Measurements from ENCODE around the gene KANK2.

The KANK2 gene

GRCh38 chr19:11177592-11177991 lies 19.8 kb downstream of the KANK2 start:
- peaks cover 39% of the 10 kb centered on the region for H3K36me3 ChIP-seq (ENCODE audit: insufficient read depth, low read depth, low read length)

GRCh38 chr19:11176466-11177193 lies 20.7 kb downstream of the KANK2 start:
- Histone ChIP-seq H3K27me3 (ENCODE audit: insufficient read depth, low read length) (no peaks in the 10 kb centered on the region), H3K36me3 (ENCODE audit: insufficient read depth, low read depth, low read length) (peaks cover 43% of the 10 kb centered on the region), H3K9me3 (ENCODE audit: insufficient read depth, low read depth, low read length) (no peaks in the 10 kb centered on the region), H3K27ac (ENCODE audit: low read length) (no peak overlapping the region), H3K4me3 (ENCODE audit: low read length) (no peak overlapping the region), H3K9ac (ENCODE audit: low read depth, low read length) (no peak overlapping the region), H3K4me1 (ENCODE audit: insufficient read depth, low read length) (no peaks in the 10 kb centered on the region)

More at GRCh38 chr19:11177592-11177991, 19.8 kb downstream of the KANK2 start:
- Histone ChIP-seq H3K27ac (ENCODE audit: low read length) (no peak overlapping the region), H3K4me1 (ENCODE audit: insufficient read depth, low read length) (no peaks in the 10 kb centered on the region), H3K9me3 (ENCODE audit: insufficient read depth, low read depth, low read length) (no peaks in the 10 kb centered on the region), H3K4me3 (ENCODE audit: low read length) (no peak overlapping the region), H3K9ac (ENCODE audit: low read depth, low read length) (no peak overlapping the region), H3K27me3 (ENCODE audit: insufficient read depth, low read length) (no peaks in the 10 kb centered on the region)

DNA sequence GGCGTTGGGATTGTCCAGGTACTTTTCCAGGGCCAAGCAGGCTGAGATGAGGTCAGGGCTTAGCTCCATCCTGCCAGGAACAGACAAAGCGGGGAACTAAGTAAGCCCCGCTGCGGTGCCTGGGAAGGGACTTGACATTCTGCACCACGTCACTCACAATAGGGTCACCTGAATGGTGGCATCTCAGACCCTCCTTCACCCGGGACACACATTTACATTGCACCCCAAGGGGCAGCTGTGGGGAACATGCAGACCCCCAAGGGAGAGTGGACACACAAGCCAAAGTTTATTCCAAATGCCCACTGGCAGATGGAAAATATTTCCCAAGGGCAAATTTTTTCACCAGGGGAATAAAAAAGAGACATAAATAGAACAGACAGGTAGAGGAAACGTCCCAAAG lies 21.4 kb downstream of the KANK2 start:
- Histone ChIP-seq H3K27ac (ENCODE audit: low read length) (no peak overlapping the region), H3K9ac (ENCODE audit: low read depth, low read length) (no peak overlapping the region), H3K9me3 (ENCODE audit: insufficient read depth, low read depth, low read length) (no peaks in the 10 kb centered on the region), H3K4me3 (ENCODE audit: low read length) (no peak overlapping the region), H3K27me3 (ENCODE audit: insufficient read depth, low read length) (no peaks in the 10 kb centered on the region), H3K4me1 (ENCODE audit: insufficient read depth, low read length) (no peaks in the 10 kb centered on the region), H3K36me3 (ENCODE audit: insufficient read depth, low read depth, low read length) (peaks cover 43% of the 10 kb centered on the region)

- no peak overlapping the region for H3K4me3 ChIP-seq (ENCODE audit: low read length)
- H3K4me1 ChIP-seq (ENCODE audit: insufficient read depth, low read length) = no peaks in the 10 kb centered on the region
- H3K9ac ChIP-seq (ENCODE audit: low read depth, low read length) = no peak overlapping the region
- H3K27ac ChIP-seq (ENCODE audit: low read length) = no peak overlapping the region
- H3K9me3 ChIP-seq (ENCODE audit: insufficient read depth, low read depth, low read length) = no peaks in the 10 kb centered on the region
- H3K36me3 ChIP-seq (ENCODE audit: insufficient read depth, low read depth, low read length) = peaks cover 54% of the 10 kb centered on the region
- H3K27me3 ChIP-seq (ENCODE audit: insufficient read depth, low read length) = no peaks in the 10 kb centered on the region
These were observed 23.0 kb downstream of the KANK2 start for GRCh38 chr19:11174336-11174735.

GRCh38 chr19:11173516-11174155 lies 23.7 kb downstream of the KANK2 start:
- no peak overlapping the region for H3K9ac ChIP-seq (ENCODE audit: low read depth, low read length)
- H3K36me3 ChIP-seq (ENCODE audit: insufficient read depth, low read depth, low read length) = peaks cover 59% of the 10 kb centered on the region
- H3K27me3 ChIP-seq (ENCODE audit: insufficient read depth, low read length) = no peaks in the 10 kb centered on the region
- no peak overlapping the region for H3K4me3 ChIP-seq (ENCODE audit: low read length)
- no peak overlapping the region for H3K27ac ChIP-seq (ENCODE audit: low read length)
- no peaks in the 10 kb centered on the region for H3K9me3 ChIP-seq (ENCODE audit: insufficient read depth, low read depth, low read length)
- H3K4me1 ChIP-seq (ENCODE audit: insufficient read depth, low read length) = no peaks in the 10 kb centered on the region

GRCh38 chr19:11172576-11172975 lies 24.8 kb downstream of the KANK2 start:
- H3K4me1 ChIP-seq (ENCODE audit: insufficient read depth, low read length) = no peaks in the 10 kb centered on the region
- no peak overlapping the region for H3K27ac ChIP-seq (ENCODE audit: low read length)
- H3K9ac ChIP-seq (ENCODE audit: low read depth, low read length) = no peak overlapping the region
- no peaks in the 10 kb centered on the region for H3K27me3 ChIP-seq (ENCODE audit: insufficient read depth, low read length)
- no peak overlapping the region for H3K4me3 ChIP-seq (ENCODE audit: low read length)
- H3K36me3 ChIP-seq (ENCODE audit: insufficient read depth, low read depth, low read length) = peaks cover 63% of the 10 kb centered on the region
- no peaks in the 10 kb centered on the region for H3K9me3 ChIP-seq (ENCODE audit: insufficient read depth, low read depth, low read length)

- no peaks in the 10 kb centered on the region for H3K9me3 ChIP-seq (ENCODE audit: insufficient read depth, low read depth, low read length)
- no peak overlapping the region for H3K4me3 ChIP-seq (ENCODE audit: low read length)
- no peak overlapping the region for H3K27ac ChIP-seq (ENCODE audit: low read length)
- peaks cover 59% of the 10 kb centered on the region for H3K36me3 ChIP-seq (ENCODE audit: insufficient read depth, low read depth, low read length)
- H3K4me1 ChIP-seq (ENCODE audit: insufficient read depth, low read length) = no peaks in the 10 kb centered on the region
- no peaks in the 10 kb centered on the region for H3K27me3 ChIP-seq (ENCODE audit: insufficient read depth, low read length)
- no peak overlapping the region for H3K9ac ChIP-seq (ENCODE audit: low read depth, low read length)
These were observed 26.2 kb downstream of the KANK2 start for GRCh38 chr19:11171144-11171543.

DNA sequence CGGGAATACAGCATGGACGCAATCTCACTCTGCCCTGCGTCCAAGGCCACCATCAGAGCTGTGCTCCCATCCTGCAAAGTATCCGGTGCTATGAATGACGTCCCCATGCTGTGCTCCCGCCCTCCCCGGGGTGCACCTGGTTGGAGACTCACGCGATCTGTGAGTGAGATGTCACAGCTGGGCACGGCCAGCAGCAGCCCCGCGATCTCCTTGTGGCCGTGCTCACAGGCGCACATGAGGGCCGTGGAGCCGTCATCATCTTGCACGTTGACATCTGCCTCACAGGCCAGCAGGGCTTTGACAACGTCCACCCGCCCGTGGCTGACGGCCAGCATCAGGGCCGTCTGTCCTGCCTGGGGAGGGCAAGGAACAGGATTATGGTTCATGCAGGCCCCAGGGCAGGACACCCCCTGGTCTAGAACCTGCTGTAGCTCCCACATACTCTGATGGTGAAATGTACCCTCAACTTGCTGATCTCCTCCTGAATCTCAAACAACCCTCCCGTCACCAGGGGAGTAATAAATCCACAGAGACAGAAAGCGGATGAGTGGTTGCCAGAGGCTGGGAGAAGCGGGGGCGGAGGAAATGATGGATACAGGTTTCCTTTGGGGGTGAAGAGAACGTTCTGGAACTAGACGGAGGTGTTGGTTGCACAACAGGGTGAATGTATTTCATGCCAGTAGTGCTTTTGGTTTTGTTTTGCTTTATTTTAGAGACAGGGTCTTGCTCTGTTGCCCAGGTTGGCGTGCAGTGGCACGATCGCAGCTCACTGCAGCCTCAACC lies 27.3 kb downstream of the KANK2 start:
- Histone ChIP-seq H3K36me3 (ENCODE audit: insufficient read depth, low read depth, low read length) (peaks cover 59% of the 10 kb centered on the region), H3K9ac (ENCODE audit: low read depth, low read length) (no peak overlapping the region), H3K27ac (ENCODE audit: low read length) (no peak overlapping the region), H3K9me3 (ENCODE audit: insufficient read depth, low read depth, low read length) (no peaks in the 10 kb centered on the region), H3K4me1 (ENCODE audit: insufficient read depth, low read length) (no peaks in the 10 kb centered on the region), H3K27me3 (ENCODE audit: insufficient read depth, low read length) (no peaks in the 10 kb centered on the region), H3K4me3 (ENCODE audit: low read length) (no peak overlapping the region)

GRCh38 chr19:11168568-11168967 lies 28.8 kb downstream of the KANK2 start:
- no peak overlapping the region for H3K9ac ChIP-seq (ENCODE audit: low read depth, low read length)
- H3K36me3 ChIP-seq (ENCODE audit: insufficient read depth, low read depth, low read length) = peaks cover 45% of the 10 kb centered on the region
- no peaks in the 10 kb centered on the region for H3K27me3 ChIP-seq (ENCODE audit: insufficient read depth, low read length)
- no peak overlapping the region for H3K27ac ChIP-seq (ENCODE audit: low read length)
- no peaks in the 10 kb centered on the region for H3K4me1 ChIP-seq (ENCODE audit: insufficient read depth, low read length)
- no peak overlapping the region for H3K4me3 ChIP-seq (ENCODE audit: low read length)
- H3K9me3 ChIP-seq (ENCODE audit: insufficient read depth, low read depth, low read length) = no peaks in the 10 kb centered on the region

GRCh38 chr19:11166281-11167142 lies 30.8 kb downstream of the KANK2 start:
- Histone ChIP-seq H3K4me3 (ENCODE audit: low read length) (no peak overlapping the region), H3K27ac (ENCODE audit: low read length) (no peak overlapping the region), H3K36me3 (ENCODE audit: insufficient read depth, low read depth, low read length) (peaks cover 31% of the 10 kb centered on the region), H3K27me3 (ENCODE audit: insufficient read depth, low read length) (no peaks in the 10 kb centered on the region), H3K9ac (ENCODE audit: low read depth, low read length) (no peak overlapping the region), H3K4me1 (ENCODE audit: insufficient read depth, low read length) (no peaks in the 10 kb centered on the region), H3K9me3 (ENCODE audit: insufficient read depth, low read depth, low read length) (no peaks in the 10 kb centered on the region)

- H3K4me3 ChIP-seq (ENCODE audit: low read length) = no peak overlapping the region
- peaks cover 31% of the 10 kb centered on the region for H3K36me3 ChIP-seq (ENCODE audit: insufficient read depth, low read depth, low read length)
- no peaks in the 10 kb centered on the region for H3K4me1 ChIP-seq (ENCODE audit: insufficient read depth, low read length)
- no peaks in the 10 kb centered on the region for H3K9me3 ChIP-seq (ENCODE audit: insufficient read depth, low read depth, low read length)
- no peak overlapping the region for H3K27ac ChIP-seq (ENCODE audit: low read length)
- no peaks in the 10 kb centered on the region for H3K27me3 ChIP-seq (ENCODE audit: insufficient read depth, low read length)
- H3K9ac ChIP-seq (ENCODE audit: low read depth, low read length) = no peak overlapping the region
These were observed 31.8 kb downstream of the KANK2 start for GRCh38 chr19:11165486-11166030.

Data from iPS-20b (cell line).